Kidney tubule cell (primary cell): Measurements from ENCODE around the gene ABHD11.
A peak's percentile ranks its signal among the peaks of the same experiment; 100 is the strongest.

Experiments
- DNase-seq: peaks from one replicate; pipeline ENCODE4 v3.0.0-alpha.2; 2018; ENCODE audit warnings: low spot score

Gene ABHD11

GRCh38 chr7:73701357-73701995, 37.1 kb downstream of the ABHD11 start:
- DNase-seq = peak; percentile 39

DNA sequence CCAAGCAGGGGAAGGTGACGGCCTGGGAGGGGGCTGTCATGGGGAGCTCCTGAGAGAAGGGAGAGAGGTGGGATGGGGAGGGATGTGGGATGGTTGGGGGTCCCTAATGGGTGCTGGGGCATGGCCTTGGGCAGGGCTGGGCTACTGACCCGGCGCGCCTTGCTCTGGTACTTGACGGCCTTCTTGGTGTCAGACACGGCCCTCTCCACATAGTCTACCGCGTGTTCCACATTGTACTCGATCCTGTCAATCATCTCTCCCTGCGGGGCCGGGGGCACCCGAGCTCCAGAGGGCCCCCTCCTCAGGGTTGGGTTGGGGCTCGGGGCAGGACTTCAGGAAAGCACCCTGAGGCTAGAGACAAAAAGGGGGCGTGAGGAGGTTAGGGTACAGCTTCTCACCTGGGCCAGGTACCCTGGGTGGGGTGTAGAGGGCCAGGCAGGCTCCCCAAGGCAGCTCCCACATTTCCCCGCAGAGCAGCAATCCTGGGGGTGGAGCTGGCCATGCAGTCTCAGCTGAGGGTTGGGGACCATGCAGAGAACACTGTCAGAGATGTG, 37.9 kb downstream of the ABHD11 start:
- no peak for DNase-seq

GRCh38 chr7:73700069-73700423, 38.6 kb downstream of the ABHD11 start:
- no peak for DNase-seq

GRCh38 chr7:73699370-73700068, 39.1 kb downstream of the ABHD11 start:
- no peak for DNase-seq

- DNase-seq = no peak
Observed at GRCh38 chr7:73698410-73698809, 40.2 kb downstream of the ABHD11 start.

- no peak for DNase-seq
Observed at GRCh38 chr7:73696372-73696771, 42.2 kb downstream of the ABHD11 start.

DNA sequence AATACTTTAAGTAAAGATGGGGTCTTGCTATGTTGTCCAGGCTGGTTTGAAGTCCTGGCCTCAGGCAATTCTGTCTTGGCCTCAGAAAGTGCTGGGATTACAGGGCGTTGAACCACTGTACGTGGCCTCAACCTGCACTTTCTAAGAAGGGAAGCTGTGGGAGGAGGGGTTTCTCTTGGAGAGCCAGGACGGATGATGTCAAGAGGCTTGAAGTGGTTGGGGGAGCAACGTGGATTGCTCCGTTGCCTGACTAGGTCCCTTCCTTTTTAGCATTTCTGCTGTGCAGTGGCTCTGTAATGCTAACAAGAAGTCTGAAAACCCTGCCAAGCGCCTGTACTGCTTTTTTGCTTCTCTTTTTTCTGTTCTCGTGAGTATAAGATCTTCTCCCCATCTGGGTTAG, 48.0 kb downstream of the ABHD11 start:
- DNase-seq = no peak

- DNase-seq = no peak
Observed at GRCh38 chr7:73688288-73688687, 50.3 kb downstream of the ABHD11 start.
